HG03039 (cell line): ENCODE data around the gene STAT6.
"Not testable (repeated sequence)": the region's sequence is repeated elsewhere in the genome, so short reads cannot be mapped to it uniquely, and the experiment has no call there.

Experiments
- ATAC-seq: cut with Tn5 transposase; IDR thresholded peaks from one replicate; pipeline ENCODE4 v1.9.1; 2021; ENCODE audit warnings: mild to moderate bottlenecking, moderate library complexity; ENCODE audit not compliant: unreplicated experiment

STAT6 gene

DNA sequence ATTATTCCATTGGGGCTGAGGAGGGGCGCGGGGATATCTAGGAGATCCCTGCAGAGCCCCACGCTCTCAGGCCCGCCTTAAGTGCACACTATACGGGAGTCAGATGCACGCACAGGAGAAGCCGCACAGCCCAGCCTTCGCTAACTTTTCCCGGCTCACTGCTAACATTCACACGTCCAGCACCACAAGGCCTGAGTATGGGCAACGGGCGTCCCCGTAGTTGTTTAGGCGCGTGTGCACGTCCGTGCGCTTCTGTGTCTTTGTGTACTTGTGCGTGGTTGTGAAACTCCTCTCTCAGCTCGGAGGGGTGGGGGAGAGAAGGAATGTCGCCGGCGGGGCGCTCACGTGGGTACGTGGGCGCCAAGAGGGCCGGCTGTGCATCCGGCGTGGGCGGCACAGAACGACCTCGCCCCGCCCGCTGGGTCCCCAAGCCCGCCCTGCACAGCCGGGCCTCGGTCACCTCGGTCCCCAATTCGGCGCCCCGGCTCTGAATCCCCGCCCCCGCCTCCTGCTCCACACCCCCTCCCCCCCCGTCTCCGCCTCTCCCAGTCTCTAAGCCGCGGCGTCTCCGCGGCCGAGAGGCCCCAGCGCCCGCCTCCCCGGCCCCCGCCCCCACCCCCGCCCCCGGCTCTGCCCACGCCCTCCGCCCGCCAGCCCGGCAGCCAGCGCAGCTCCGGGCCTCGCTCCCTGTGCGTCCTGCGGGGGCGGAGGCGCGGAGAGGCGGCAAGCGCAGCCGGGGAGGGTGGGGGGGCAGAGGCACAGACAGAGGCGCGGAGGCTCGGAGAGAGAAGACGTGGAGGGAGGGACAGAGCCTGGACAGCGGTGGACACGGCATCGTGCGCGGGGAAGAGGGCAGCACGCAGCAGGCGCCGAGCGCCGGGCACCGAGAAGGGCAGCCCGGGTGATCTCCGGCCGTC, 22.6 kb downstream of the STAT6 start, which contains the start of gene NAB2:
TSS of gene NAB2 (plus strand) at position 761 of the 917 bp plus-strand sequence. CDS start 158 bp downstream, outside the sequence.
- peak; percentile 48 for ATAC-seq

DNA sequence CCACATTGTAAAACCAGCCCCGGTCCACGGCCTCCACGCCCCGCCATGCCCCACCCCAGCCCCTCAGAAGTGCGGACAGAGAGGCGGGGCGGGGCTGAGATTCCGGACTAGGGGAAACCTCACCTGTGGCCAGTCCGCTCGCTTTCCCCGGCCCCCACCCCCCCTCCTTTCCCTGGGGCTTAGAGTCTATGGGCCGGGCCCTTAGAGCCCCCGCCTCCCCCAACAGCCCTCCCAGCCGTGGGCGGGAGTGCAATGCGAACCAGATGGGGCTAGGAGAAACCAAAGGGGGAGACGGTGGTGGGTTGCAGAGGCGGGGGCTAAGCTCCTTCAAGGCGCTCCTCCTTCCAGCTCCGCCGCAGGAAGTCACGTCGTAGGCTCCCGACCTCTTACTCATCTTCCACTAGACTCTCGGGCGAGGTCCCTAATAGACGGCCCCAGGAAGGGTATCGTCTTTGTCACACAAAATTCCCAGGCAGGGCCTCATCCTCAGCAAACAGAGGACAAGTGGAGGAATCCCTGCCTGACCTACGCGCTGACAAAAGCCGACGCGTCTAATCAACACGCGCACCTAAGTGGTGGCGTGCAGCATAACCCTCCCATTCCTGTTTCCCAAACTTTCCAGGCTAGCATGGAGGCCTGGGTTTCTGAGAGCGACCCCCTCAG, 23.3 kb downstream of the STAT6 start:
- ATAC-seq: peak; percentile 21

DNA sequence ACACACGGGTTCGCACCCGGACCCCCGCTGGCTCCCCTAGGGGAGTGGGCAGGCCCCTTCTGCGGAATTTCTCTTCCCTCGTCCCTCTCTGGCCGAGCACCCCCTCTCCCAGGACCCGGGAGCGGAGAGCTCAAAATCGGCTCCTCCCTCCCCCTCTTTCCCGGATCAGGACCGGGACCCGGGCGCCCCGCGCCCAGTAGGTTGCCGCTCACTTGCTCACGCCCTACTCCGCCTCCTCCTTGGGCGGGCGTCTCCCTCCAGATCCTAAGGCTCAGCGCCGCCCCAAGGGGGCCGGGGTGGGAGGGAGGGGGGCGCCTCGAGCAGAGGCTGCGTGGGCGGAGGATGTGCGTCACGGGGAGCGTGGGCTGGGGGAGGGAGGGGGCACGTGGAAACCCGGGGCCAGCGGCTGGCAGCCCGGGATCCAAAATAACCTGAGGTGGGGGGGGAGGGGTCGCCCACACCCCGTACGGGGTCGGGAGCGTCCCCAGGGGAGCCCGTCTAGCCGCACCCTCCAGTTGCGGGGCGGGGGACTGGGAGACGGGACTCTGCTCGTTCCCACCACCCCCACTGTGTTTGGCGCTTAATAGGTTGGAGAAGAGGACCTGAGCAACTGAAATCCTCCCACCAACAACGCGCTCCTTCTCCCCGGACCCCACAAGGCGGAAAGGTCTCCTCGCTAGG, 24.0 kb downstream of the STAT6 start:
- peak; percentile 31 for ATAC-seq

DNA sequence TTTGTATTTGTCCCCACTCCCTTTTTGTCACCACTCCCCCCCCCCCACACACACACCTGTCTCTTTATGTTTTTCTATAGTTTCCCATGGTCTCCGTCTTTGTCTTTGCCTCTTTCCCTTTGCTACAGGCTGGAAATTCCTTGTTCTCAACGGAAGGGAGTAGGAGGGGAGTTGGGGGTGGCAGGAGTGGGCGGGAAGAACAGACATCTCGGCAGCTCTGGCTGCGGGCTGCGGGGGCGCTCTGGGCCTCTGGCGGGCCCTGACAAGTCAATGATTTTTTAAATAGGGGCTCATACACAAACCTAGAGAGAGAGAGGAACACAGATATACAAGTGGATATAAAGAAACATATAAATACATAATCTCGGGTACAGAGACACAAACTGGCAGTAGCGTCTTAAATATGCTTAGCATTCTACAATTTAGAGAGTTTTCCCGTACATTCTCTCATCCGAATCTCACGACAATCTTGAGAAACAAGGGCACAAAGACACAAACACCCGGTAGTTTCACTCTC, 24.6 kb downstream of the STAT6 start:
- no peak for ATAC-seq

DNA sequence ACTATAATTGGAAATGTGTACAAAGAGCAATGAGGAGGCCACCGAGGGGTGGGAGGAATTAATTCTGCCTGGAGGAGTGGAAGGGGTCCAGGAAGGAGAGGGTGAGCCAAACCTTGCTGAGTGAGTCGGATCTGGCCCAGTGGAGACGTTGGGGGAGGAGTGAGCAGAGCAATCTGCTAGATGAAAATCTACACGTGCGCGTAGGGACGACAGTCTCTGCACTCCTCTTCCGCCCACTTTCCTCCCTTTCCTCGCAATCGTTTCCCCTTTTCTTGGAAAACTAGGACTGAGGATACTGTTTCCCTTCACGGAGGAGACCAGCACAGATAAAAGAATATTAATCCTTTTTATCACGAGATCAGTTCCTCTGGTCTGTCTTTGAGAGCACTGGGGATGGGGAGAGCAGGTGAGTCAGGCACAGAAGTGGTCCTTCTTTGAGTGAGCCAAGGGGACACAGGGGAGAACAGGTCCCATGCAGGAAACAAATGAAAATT, 25.1 kb downstream of the STAT6 start:
- ATAC-seq: no peak

DNA sequence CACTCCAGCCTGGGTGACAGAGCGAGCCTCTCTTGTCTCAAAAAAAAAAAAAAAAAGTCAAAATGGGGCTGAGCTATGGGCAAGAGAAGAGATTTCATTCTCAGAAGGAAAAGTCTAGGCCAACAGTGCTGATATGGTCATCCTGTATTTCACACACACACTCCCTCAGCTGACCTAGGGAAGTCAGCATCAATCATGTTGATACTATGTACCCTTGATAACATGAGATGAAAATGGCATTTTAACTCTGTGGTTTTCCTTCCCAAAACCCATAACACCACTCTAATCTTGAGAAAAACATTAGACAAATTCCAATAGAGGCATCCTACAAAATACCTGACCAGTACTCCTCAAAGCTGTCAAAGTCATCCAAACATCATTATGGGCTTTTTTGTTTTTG, 30.3 kb downstream of the STAT6 start:
- no peak for ATAC-seq

DNA sequence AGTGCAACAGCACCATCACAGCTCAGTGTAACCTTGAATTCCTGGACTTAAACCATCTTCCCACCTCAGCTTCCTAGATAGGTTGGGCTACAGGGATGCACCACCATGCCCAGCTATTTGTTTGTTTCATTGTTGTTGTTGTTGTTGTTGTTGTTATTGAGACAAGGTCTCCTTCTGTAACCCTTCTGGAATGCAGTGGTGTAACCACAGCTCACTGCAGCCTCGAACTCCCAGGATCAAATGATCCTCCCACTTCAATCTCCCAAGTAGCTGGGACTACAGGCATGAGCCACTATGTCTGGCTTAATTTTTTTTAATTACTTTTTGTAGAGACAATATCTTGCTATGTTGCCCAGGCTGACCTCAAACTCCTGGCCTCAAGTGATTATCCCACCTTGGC, 31.3 kb downstream of the STAT6 start:
- ATAC-seq: no peak

DNA sequence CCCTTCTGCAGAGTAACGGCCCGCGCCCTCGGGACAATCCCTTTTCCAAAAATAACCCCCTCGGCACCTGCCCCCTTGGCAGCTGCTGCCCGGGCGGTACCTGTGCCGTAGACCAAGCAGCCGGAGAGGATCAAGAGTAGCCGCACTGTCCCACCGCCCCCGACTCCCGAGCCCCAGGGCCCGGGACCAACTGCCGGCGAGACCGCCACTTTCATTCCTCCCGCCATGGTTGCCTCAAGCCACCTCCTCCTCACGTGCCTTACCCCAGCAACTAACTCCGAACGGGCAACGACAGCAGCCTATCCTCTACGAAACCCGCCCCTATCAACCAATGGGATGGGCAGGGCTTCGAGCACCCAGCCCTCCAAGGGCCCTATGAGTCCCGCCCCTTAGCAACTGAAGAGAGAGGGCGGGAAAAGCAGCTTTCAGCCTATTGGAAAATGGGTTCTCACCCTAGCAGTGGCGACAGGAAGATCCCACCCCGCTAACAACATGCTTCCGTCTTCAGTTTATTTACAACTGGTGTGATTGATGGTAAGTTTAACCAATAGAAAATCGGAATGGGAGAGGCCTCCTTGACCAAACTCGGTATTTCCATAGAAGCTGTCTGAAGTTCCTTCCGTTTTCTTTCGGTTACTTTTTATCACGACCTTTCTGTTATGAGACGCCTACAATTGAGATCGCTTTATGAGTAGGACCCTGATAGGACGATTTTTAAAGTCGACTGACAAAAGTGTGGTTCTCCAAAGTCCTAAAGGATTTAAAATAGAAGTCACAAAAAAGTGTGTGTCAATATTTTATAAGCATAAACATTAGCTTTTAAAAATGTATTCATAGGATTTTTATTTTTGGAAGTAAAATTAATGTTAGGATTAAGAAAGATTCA, 32.4 kb downstream of the STAT6 start, which contains the start of gene NEMP1:
TSS of gene NEMP1 (minus strand) at position 273 of the 886 bp plus-strand sequence. CDS start at position 227, 46 bp downstream.
- ATAC-seq: peak; percentile 94

DNA sequence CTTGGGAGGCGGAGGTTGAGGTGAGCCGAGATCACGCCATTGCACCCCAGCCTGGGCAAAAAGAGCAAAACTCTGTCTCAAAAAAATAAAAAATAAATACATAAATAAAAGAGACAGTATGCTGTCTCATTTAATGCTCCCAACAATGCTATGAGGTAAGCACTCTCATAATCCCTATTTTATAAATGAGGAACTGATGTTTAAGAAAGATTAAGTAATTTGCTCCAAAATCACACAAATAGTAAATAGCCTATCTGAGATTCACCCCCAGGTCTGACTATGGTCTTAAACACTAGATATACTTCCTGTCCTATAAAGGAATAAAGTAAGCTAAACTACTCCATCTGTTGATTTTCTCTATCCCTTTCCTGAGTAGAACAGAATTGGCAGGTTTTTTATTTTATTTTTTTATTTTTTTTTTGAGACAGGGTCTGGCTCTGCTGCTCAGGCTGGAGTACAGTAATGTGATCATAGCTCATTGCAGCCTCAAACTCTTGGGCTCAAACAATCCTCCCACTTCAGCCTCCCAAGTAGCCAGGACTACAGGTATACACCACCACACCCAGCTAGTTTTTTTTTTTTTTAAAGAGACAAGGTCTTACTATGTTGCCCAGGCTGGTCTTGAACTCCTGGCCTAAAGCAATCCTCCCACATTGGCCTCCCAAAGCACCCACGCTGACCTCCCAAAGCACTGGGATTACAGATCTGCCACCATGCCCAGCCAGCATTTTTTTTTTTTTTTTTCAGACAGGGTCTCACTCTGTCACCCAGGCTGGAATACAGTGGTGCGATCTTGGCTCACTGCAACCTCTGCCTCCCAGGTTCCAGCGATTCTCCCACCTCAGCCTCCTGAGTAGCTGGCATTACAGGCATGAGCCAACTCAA, 37.4 kb downstream of the STAT6 start:
- ATAC-seq: not testable (repeated sequence)

DNA sequence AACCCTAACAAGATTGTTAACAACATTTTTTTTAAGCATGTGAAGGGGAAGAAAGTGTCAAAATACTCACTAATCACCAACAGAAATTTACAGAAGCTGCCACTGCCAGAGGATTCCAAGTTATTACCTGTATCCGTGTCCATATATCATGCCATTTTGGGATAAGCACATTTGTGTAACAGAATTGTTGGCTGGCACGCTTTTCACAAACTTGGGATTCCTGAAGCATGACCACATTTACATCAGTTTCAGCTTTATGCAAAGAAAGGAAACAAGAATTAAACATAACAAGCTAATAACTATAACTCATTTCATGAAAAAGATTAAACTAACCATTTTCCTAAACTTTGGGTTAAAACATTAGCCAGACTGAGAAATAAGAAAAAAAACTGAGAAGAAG, 38.5 kb downstream of the STAT6 start:
- ATAC-seq: no peak

DNA sequence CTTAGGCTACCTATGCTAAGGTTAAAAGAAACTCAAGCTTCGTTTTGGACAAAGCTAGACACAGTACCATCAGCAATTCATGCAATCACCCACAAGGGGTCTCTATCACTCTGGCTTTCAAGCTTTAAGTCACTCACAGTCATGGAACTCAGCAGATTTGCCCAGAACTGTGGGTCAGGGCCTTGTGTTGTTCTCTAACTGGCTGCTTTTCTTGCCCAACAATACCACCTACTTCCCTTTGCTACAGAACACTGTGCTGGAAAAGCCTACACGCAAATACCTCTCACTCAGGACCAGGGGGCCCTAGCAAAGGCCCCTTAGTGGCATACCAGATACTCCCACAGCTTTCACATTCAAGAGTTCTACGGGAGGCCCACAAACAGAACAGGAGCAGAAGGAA, 41.6 kb downstream of the STAT6 start:
- ATAC-seq: no peak

DNA sequence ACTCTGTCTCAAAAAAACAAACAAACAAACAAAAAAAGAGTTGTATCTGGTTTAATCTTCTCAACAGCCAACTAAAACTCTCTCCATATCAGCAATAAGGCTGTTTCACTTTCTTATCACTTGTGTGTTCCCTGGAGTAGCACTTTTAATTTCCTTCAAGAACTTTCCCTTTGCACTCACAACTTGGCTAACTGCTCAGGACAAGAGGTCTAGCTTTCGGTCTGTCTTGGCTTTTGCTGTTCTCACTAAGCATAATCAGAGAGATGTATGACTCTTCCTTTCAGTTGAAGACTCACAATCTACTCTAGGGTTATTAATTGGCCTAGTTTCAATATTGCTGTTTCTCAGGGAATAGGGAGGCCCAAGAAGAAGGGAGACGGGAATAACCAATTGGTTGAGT, 44.9 kb downstream of the STAT6 start:
- ATAC-seq: no peak

DNA sequence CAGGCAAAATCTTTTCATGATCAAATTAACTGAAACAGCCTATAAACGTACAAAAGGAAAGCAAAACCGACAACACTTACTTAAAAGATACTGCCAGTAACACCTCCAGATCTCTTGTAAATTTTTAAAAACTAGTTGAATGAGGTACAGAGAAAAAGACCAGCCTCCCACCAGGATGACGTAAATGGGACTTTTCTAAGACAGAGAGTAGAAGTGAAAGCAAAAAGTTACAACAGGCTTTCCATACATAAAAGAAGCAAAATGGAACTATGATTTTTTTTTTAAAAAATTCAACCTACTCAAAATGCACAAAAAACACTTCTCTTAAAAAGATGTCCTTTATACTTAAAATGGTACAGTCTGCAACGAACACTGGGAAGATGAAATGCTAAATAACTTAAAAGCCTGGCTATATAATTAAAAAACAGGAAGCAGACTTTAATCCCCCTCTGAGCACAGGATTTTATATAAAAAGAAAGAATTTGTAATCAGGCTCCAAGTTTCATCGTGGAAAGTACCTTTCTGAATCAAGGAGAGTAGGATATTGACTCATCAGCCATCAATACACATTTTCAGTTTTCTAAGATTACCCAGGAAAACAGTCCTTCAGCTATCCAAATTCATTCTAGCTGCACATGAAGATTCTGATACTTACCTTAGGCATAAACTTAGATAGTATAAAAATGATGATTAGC, 47.0 kb downstream of the STAT6 start:
- peak; percentile 59 for ATAC-seq

DNA sequence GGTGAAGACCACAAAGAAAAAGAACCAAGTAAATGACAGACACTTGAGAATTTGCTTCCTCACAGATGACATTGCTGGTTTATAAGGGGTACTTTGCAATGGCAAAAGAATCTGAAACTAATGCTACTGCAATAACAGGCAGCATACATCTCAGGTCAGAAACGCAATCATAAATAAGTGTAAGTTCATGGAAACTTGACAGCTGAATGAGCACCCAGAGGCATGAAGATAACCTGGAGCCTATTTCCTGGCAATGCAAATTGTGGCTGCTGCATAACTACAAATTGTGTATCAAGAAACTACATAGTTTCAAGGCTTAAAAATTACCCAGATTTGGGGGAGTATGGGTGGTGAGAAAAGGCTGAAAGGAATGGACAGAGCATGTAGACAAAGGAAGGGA, 52.7 kb downstream of the STAT6 start:
- no peak for ATAC-seq

DNA sequence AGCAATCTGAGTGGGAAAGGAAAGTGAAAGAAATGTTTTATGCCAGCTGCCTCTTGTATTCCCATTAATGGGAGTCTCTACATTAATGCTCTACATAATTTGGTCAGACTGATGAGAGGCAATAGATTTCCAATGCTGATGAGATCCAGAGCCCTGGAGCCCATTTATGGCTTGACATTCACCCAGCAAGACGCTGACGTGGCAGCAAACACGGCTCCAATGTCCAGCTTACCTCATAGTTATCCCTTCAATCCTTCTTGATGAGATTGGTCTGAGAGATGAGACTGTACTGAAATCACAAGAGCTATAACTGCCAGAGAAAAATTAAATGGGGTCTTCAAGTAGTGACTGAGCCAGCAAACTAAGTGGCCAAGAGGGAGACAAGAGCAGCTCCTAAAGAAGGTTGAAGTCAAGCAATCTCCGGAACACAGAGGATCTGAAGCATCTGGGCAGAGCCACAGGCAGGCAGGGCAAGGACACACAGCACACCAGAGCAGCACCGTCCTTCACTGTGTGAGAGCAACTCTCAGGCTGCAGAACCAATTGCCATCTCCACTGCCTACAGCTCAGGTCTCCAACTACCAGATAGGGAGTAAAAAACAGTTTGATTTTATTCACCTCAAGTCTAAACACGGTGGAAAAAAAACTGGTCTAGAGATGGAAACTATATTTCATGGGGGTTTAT, 54.0 kb downstream of the STAT6 start:
- ATAC-seq: no peak

DNA sequence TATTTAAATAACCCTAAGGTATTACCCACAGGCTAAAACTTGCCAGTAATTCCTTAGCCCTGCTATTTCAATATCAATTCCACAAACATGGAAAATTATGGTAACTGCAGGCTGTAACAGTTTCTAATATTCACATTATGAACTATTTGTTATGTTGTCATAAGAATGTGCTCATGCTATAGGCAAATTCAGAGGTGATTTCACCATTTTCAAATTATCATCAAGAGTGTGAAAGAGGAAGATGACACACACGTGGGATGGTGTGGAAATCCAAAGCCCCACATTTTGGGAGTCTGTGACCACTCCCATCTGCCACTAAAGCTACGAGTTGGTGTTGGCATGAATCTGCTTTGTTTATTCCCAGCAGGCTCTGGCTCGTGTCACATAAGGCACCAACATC, 55.3 kb downstream of the STAT6 start:
- ATAC-seq: no peak

DNA sequence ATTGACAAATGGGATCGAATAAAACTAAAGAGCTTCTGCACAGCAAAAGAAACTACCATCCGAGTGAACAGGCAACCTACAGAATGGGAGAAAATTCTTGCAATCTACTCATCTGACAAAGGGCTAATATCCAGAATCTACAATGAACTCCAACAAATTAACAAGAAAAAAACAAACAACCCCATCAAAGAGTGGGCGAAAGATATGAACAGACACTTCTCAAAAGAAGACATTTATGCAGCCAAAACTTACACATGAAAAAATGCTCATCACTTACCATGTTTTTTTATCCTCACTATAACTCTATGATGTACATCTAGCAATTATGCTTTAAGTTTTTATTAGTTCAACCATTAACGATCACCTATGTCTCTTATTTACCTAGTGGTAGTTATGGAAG, 57.3 kb downstream of the STAT6 start:
- not testable (repeated sequence) for ATAC-seq

DNA sequence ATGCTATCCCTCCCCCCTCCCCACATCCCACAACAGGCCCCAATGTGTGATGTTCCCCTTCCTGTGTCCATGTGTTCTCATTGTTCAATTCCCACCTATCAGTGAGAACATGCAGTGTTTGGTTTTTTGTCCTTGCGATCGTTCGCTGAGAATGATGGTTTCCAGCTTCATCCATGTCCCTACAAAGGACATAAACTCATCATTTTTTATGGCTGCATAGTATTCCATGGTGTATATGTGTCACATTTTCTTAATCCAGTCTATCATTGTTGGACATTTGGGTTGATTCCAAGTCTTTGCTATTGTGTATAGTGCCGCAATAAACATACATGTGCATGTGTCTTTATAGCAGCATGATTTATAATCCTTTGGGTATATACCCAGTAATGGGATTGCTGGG, 58.0 kb downstream of the STAT6 start:
- ATAC-seq: not testable (repeated sequence)
